ENCODE results near the gene SLC1A7. TPM values are rescaled to one million over a fixed set of nuclear protein-coding genes. Genes with fewer than 3 reads are reported as not detected.

The SLC1A7 gene
- polyA plus RNA-seq, 1 donor from 2014 or later: not detected

- no peaks in the 10 kb centered on the region for H3F3A ChIP-seq (ENCODE audit: insufficient read depth, low read length, poor library complexity, severe bottlenecking)
- no peaks in the 10 kb centered on the region for H3K9me3 ChIP-seq (ENCODE audit: low read length)
- no peaks in the 10 kb centered on the region for H3K9me2 ChIP-seq (ENCODE audit: insufficient read depth, low read length)
- H3K27me3 ChIP-seq (ENCODE audit: insufficient read depth, low read depth, low read length): no peaks in the 10 kb centered on the region
- H3K36me3 ChIP-seq (ENCODE audit: insufficient read depth, low read length): peaks cover 6% of the 10 kb centered on the region
- no peak overlapping the region for H2AFZ ChIP-seq (ENCODE audit: low read depth, low read length)
- no peaks in the 10 kb centered on the region for H4K20me1 ChIP-seq (ENCODE audit: insufficient read depth)
- TF ChIP-seq POLR2AphosphoS5 (IDR thresholded peaks at IDR 0.05) (no peak), REST (IDR thresholded peaks at IDR 0.05; ENCODE audit: borderline replicate concordance) (no peak), EZH2 (IDR thresholded peaks at IDR 0.05; ENCODE audit: borderline replicate concordance, insufficient read depth, low read length, poor library complexity, severe bottlenecking) (no peak), SMC3 (conservative IDR thresholded peaks at IDR 0.05; ENCODE audit: poor library complexity) (no peak), TAF1 (IDR thresholded peaks at IDR 0.05; ENCODE audit: low read depth) (no peak), MXI1 (conservative IDR thresholded peaks at IDR 0.05; ENCODE audit: poor library complexity, severe bottlenecking) (no peak), EP300 (conservative IDR thresholded peaks at IDR 0.05; ENCODE audit: poor library complexity, severe bottlenecking) (no peak), RAD21 (conservative IDR thresholded peaks at IDR 0.05) (no peak), CTCF (IDR thresholded peaks at IDR 0.05; ENCODE audit: poor library complexity, severe bottlenecking) (no peak)
- no peak overlapping the region for H3K27ac ChIP-seq (ENCODE audit: low read length)
- no peak overlapping the region for H3K4me3 ChIP-seq (ENCODE audit: low read length)
- no peak overlapping the region for H3K9ac ChIP-seq (ENCODE audit: low read length)
- no peak overlapping the region for H3K4me2 ChIP-seq (ENCODE audit: low read length)
- no peaks in the 10 kb centered on the region for H3K79me2 ChIP-seq (replicated peaks; ENCODE audit: insufficient read depth, low read length)
Measured at GRCh38 chr1:53050310-53050709, 92.1 kb downstream of the SLC1A7 start.

- Histone ChIP-seq H3F3A (ENCODE audit: insufficient read depth, low read length, poor library complexity, severe bottlenecking) (no peaks in the 10 kb centered on the region), H3K4me3 (ENCODE audit: low read length) (no peak overlapping the region), H3K27me3 (ENCODE audit: insufficient read depth, low read depth, low read length) (no peaks in the 10 kb centered on the region), H3K9me3 (ENCODE audit: low read length) (no peaks in the 10 kb centered on the region), H3K36me3 (ENCODE audit: insufficient read depth, low read length) (peaks cover 6% of the 10 kb centered on the region), H4K20me1 (ENCODE audit: insufficient read depth) (no peaks in the 10 kb centered on the region), H3K9ac (ENCODE audit: low read length) (no peak overlapping the region), H2AFZ (ENCODE audit: low read depth, low read length) (no peak overlapping the region), H3K27ac (ENCODE audit: low read length) (peak overlapping the region; percentile 16), H3K4me2 (ENCODE audit: low read length) (no peak overlapping the region), H3K9me2 (ENCODE audit: insufficient read depth, low read length) (no peaks in the 10 kb centered on the region), H3K79me2 (replicated peaks; ENCODE audit: insufficient read depth, low read length) (no peaks in the 10 kb centered on the region)
- TF ChIP-seq REST (IDR thresholded peaks at IDR 0.05; ENCODE audit: borderline replicate concordance) (no peak), SMC3 (conservative IDR thresholded peaks at IDR 0.05; ENCODE audit: poor library complexity) (no peak), TAF1 (IDR thresholded peaks at IDR 0.05; ENCODE audit: low read depth) (no peak), RAD21 (conservative IDR thresholded peaks at IDR 0.05) (no peak), EP300 (conservative IDR thresholded peaks at IDR 0.05; ENCODE audit: poor library complexity, severe bottlenecking) (no peak)
Measured at GRCh38 chr1:53049574-53049967, 92.9 kb downstream of the SLC1A7 start.
